Hepatocyte (in vitro differentiated cells): ENCODE measurements around the gene RBMS1. TPM values are rescaled to one million over a fixed set of nuclear protein-coding genes. Genes with fewer than 3 reads are reported as not detected.
A peak's percentile ranks its signal among the peaks of the same experiment; 100 is the strongest.

ENCODE experiments used
- DNase-seq: peaks from one replicate; pipeline ENCODE4 v3.0.0-alpha.2; 2016; ENCODE audit warnings: low spot score
- H2AFZ ChIP-seq: fragments of 200-600 bp; sonication (generic); 2 replicates; pipeline ENCODE4 v1.6.0; 2016; ENCODE audit warnings: antibody characterized with exemption, mild to moderate bottlenecking
- H3K27ac ChIP-seq: fragments of 200-600 bp; sonication (generic); 2 replicates; pipeline ENCODE4 v1.5.1; 2016; ENCODE audit warnings: mild to moderate bottlenecking
- H3K27me3 ChIP-seq: fragments of 200-600 bp; sonication (generic); 2 replicates; pipeline ENCODE4 v1.6.1; 2016
- H3K36me3 ChIP-seq: fragments of 200-600 bp; sonication (generic); replicated peaks from 2 replicates; pipeline ENCODE4 v1.5.1; 2016; ENCODE audit warnings: low read depth; ENCODE audit not compliant: insufficient read depth
- H3K4me1 ChIP-seq: fragments of 200-600 bp; sonication (generic); 2 replicates; pipeline ENCODE4 v1.5.1; 2016; ENCODE audit warnings: mild to moderate bottlenecking, moderate library complexity; ENCODE audit not compliant: insufficient read depth
- H3K4me2 ChIP-seq: fragments of 200-600 bp; sonication (generic); 2 replicates; pipeline ENCODE4 v1.6.0; 2016
- H3K4me3 ChIP-seq: fragments of 200-600 bp; sonication (generic); 2 replicates; pipeline ENCODE4 v1.5.1; 2016; ENCODE audit warnings: mild to moderate bottlenecking
- H3K79me2 ChIP-seq: fragments of 200-600 bp; sonication (generic); 2 replicates; pipeline ENCODE4 v1.6.0; 2017; ENCODE audit warnings: mild to moderate bottlenecking
- H3K9me2 ChIP-seq: fragments of 200-600 bp; sonication (generic); replicated peaks from 2 replicates; pipeline ENCODE4 v1.6.0; 2017; ENCODE audit warnings: mild to moderate bottlenecking; ENCODE audit not compliant: insufficient read depth
- H3K9me3 ChIP-seq: fragments of 200-600 bp; sonication (generic); 2 replicates; pipeline ENCODE4 v1.5.1; 2016; ENCODE audit warnings: low read depth, mild to moderate bottlenecking
- H4K20me1 ChIP-seq: fragments of 200-600 bp; sonication (generic); 2 replicates; pipeline ENCODE4 v1.6.0; 2016; ENCODE audit warnings: mild to moderate bottlenecking; ENCODE audit not compliant: insufficient read depth, poor library complexity, severe bottlenecking
- EZH2 ChIP-seq: fragments of 200-600 bp; sonication (generic); IDR thresholded peaks from 2 replicates; pipeline ENCODE4 v1.6.1; 2016; ENCODE audit warnings: antibody characterized with exemption, mild to moderate bottlenecking, borderline replicate concordance
- EZH2phosphoT487 ChIP-seq: fragments of 200-600 bp; sonication (generic); IDR thresholded peaks from one replicate; pipeline ENCODE4 v1.6.1; 2018; ENCODE audit warnings: antibody characterized with exemption, mild to moderate bottlenecking, low read depth, moderate library complexity; ENCODE audit not compliant: unreplicated experiment, severe bottlenecking
- WGBS: methylation state at CpG from one replicate; pipeline ENCODE4 v1.1.6; 2016; ENCODE audit warnings: low lambda C conversion rate; ENCODE audit errors: missing lambda C conversion rate; 5-methylcytosine and 5-hydroxymethylcytosine counted together
- polyA plus RNA-seq: library from polyadenylated mRNA; unstranded; fragments of >200 nt; fragmentation: Nextera tagmentation; extraction: Ambion mirVana; gene quantifications from 2 replicates; pipeline ENCODE4 v1.2.1, GENCODE V29; 2016
- total RNA-seq: library from RNA; depleted of rRNA; stranded (reverse); fragments of >200 nt; gene quantifications from 2 replicates; pipeline ENCODE4 v1.2.3, GENCODE V29; 2014
- TF ChIP-seq, protein P1 (sequence below): fragments of 200-600 bp; sonication (generic); IDR thresholded peaks from 2 replicates; pipeline ENCODE4 v1.5.1; 2016; ENCODE audit warnings: antibody characterized with exemption, mild to moderate bottlenecking; ENCODE audit not compliant: poor library complexity

RBMS1 gene
- total and polyA plus RNA-seq, 2 experiments from 2014 or later = 87.9 to 103 TPM

DNA sequence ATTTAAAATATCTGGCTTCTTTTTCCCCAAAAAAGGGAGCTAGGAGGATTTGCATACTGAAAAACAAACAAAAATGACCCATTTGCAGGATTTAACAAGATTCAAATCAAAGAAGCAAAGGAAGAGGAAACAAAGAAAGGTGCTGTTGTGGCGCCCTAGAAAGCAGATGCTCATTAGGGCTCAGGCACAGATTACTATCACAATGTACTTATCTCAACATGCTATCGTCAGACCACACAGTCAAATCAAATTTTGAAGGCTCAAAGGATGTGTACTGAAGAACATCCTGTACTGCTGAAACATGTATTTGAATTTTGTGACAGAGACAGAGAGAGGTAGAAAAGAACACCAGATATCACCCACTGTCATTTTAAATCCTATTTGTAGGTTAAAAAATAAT, 10.9 kb downstream of the RBMS1 start:
- DNase-seq = no peak
- H3K4me3 ChIP-seq = no peak overlapping the region
- peaks cover 5% of the 10 kb centered on the region for H3K4me1 ChIP-seq
- H4K20me1 ChIP-seq = peaks cover 12% of the 10 kb centered on the region
- H3K79me2 ChIP-seq = peaks cover 95% of the 10 kb centered on the region
- H3K9me3 ChIP-seq = no peaks in the 10 kb centered on the region
- peak overlapping the region; percentile 26 for H3K27ac ChIP-seq
- WGBS = 51% methylated on average over 2 of the region's 2 CpGs
- no peak overlapping the region for H3K4me2 ChIP-seq
- TF ChIP-seq EZH2phosphoT487 (no peak), EZH2 (no peak)
- TF ChIP-seq, protein P1, sequence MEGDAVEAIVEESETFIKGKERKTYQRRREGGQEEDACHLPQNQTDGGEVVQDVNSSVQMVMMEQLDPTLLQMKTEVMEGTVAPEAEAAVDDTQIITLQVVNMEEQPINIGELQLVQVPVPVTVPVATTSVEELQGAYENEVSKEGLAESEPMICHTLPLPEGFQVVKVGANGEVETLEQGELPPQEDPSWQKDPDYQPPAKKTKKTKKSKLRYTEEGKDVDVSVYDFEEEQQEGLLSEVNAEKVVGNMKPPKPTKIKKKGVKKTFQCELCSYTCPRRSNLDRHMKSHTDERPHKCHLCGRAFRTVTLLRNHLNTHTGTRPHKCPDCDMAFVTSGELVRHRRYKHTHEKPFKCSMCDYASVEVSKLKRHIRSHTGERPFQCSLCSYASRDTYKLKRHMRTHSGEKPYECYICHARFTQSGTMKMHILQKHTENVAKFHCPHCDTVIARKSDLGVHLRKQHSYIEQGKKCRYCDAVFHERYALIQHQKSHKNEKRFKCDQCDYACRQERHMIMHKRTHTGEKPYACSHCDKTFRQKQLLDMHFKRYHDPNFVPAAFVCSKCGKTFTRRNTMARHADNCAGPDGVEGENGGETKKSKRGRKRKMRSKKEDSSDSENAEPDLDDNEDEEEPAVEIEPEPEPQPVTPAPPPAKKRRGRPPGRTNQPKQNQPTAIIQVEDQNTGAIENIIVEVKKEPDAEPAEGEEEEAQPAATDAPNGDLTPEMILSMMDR = no peak
- H3K9me2 ChIP-seq = no peaks in the 10 kb centered on the region
- no peak overlapping the region for H2AFZ ChIP-seq
- H3K36me3 ChIP-seq = no peaks in the 10 kb centered on the region
- H3K27me3 ChIP-seq = no peaks in the 10 kb centered on the region

DNA sequence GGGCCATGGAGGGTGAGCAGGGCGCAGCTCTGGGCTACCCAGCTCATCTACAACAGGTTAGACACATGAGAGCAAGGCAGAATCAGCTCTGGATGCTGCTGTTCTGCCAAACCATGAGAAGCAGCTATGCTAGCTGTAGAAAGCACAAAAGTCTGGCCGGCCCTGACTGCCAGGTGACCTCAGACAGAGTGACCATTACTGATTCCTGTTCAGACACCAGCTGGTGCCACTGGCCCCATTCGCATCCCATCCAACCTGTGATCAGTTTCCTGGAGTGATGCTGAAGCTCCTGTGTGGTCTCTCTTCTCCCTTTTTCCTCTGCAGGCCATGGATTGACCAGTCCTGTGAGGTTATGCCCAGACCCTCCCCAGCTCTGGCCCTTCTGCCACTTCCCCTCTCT, 14.3 kb downstream of the RBMS1 start:
- 86% methylated on average over 3 of the region's 3 CpGs for WGBS
- H3K4me3 ChIP-seq = no peak overlapping the region
- no peaks in the 10 kb centered on the region for H3K9me2 ChIP-seq
- peaks cover 95% of the 10 kb centered on the region for H3K79me2 ChIP-seq
- peaks cover 7% of the 10 kb centered on the region for H4K20me1 ChIP-seq
- H3K4me1 ChIP-seq = peaks cover 19% of the 10 kb centered on the region
- H3K27ac ChIP-seq = no peak overlapping the region
- no peaks in the 10 kb centered on the region for H3K27me3 ChIP-seq
- no peaks in the 10 kb centered on the region for H3K9me3 ChIP-seq
- no peak for DNase-seq
- no peaks in the 10 kb centered on the region for H3K36me3 ChIP-seq
- no peak overlapping the region for H3K4me2 ChIP-seq
- H2AFZ ChIP-seq = no peak overlapping the region
- no peak for TF ChIP-seq EZH2phosphoT487
- TF ChIP-seq, protein P1 = no peak
- no peak for TF ChIP-seq EZH2

DNA sequence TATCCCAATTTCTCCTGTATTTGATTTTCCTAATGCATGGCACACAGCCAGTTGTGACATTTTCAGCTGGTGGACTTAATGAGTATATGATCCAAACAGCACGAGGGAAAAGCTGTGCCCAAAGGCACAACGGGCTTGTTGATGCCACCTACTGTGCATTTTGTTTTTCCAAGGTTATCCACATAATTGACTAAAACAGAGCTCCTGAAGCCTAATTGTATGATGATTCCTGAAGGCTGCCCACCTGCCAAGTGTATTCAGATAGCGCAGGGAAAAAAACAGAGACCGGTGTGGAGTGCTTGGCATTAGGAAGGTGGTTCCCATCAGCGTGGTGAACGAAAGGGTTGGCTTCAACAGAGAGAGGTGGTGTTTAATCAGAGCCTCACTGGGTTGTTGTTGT, 14.9 kb downstream of the RBMS1 start:
- no peak for TF ChIP-seq EZH2
- TF ChIP-seq, protein P1 = no peak
- TF ChIP-seq EZH2phosphoT487 = no peak
- DNase-seq = no peak
- H3K36me3 ChIP-seq = no peaks in the 10 kb centered on the region
- WGBS = 74% methylated on average over 6 of the region's 6 CpGs
- no peak overlapping the region for H3K4me2 ChIP-seq
- H3K9me3 ChIP-seq = no peaks in the 10 kb centered on the region
- H3K27me3 ChIP-seq = no peaks in the 10 kb centered on the region
- H2AFZ ChIP-seq = no peak overlapping the region
- no peaks in the 10 kb centered on the region for H3K9me2 ChIP-seq
- H3K4me3 ChIP-seq = no peak overlapping the region
- peaks cover 97% of the 10 kb centered on the region for H3K79me2 ChIP-seq
- H3K27ac ChIP-seq = no peak overlapping the region
- peaks cover 23% of the 10 kb centered on the region for H3K4me1 ChIP-seq
- peaks cover 7% of the 10 kb centered on the region for H4K20me1 ChIP-seq

DNA sequence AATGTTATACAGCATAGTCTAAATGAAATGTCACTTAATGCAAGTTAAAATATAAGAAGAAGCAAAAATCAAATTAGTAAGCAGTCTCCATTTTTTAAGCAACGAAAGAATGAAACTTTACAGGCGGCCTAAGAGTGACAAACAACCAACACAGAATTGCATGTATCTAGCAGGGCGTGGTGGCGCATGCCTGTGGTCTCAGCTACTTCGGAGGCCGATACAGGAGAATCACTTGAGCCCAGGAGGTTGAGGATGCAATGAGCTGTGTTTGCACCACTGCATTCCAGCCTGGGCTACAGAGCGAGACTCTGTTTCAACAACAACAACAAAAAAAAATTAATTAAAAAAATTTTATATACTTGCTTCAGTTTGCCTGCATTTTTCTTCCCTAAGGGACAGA, 16.6 kb downstream of the RBMS1 start:
- peaks cover 3% of the 10 kb centered on the region for H4K20me1 ChIP-seq
- H3K4me3 ChIP-seq = no peak overlapping the region
- H3K36me3 ChIP-seq = no peaks in the 10 kb centered on the region
- peaks cover 91% of the 10 kb centered on the region for H3K79me2 ChIP-seq
- H3K9me2 ChIP-seq = no peaks in the 10 kb centered on the region
- no peak overlapping the region for H2AFZ ChIP-seq
- no peak overlapping the region for H3K4me2 ChIP-seq
- TF ChIP-seq, protein P1 = no peak
- TF ChIP-seq EZH2 (no peak), EZH2phosphoT487 (no peak)
- WGBS = 94% methylated on average over 7 of the region's 7 CpGs
- no peak for DNase-seq
- H3K4me1 ChIP-seq = peaks cover 30% of the 10 kb centered on the region
- H3K9me3 ChIP-seq = no peaks in the 10 kb centered on the region
- H3K27me3 ChIP-seq = no peaks in the 10 kb centered on the region
- no peak overlapping the region for H3K27ac ChIP-seq
